ENCODE measurements around the gene SFT2D3.

SFT2D3 gene

GRCh38 chr2:127754186-127754585, 52.9 kb downstream of the SFT2D3 start:
- DNase-seq: no peak

Measured in femur (tissue), 1 donor.